Endothelial cell of umbilical vein (primary cell): ENCODE measurements around the gene ARHGAP9. TPM values are rescaled to one million over a fixed set of nuclear protein-coding genes. Genes with fewer than 3 reads are reported as not detected.

Experiments used
- BruUV-seq: library from RNA; stranded (reverse); fragments of 400-500 nt; replicated peaks from 2 replicates; lab custom pipeline; 2021; lab: Mats Ljungman, UMichigan
- CTCF ChIA-PET: fragments of 300-600, 350-600 bp; sonication (Branson Sonifier 250); formaldehyde crosslinking; loops from one replicate; lab custom pipeline; 2021; ENCODE audit warnings: antibody characterized with exemption, inconsistent platforms; lab: Charles Lee
- POLR2A ChIA-PET: fragments of 300-600, 350-600 bp; sonication (Branson Sonifier 250); formaldehyde crosslinking; loops from one replicate; lab custom pipeline; 2021; ENCODE audit warnings: antibody characterized with exemption, inconsistent platforms; lab: Charles Lee
- DNase-seq: peaks from one replicate; pipeline ENCODE4 v3.0.0-alpha.2; 2011; ENCODE audit warnings: low read depth, low spot score
- FAIRE-seq: peaks from 2 replicates; lab custom pipeline; 2011; peaks lifted over from hg19 to GRCh38; lab: Jason Lieb, UNC
- H2AFZ ChIP-seq: 2 replicates; pipeline ENCODE4 v1.6.0; 2012; ENCODE audit warnings: low read depth, low read length, control low read depth, inconsistent platforms
- H3K27ac ChIP-seq: 2 replicates; pipeline ENCODE4 v1.5.1; 2011; ENCODE audit warnings: low read depth, mild to moderate bottlenecking, control low read depth, low read length, moderate library complexity; ENCODE audit not compliant: insufficient read depth
- H3K27me3 ChIP-seq, 2 experiments: 2 replicates each; pipeline versions ENCODE4 v1.6.0 to v1.6.1; 2011; ENCODE audit warnings: low read length in 2 of 2, mixed read lengths in 1 of 2; ENCODE audit not compliant: control insufficient read depth in 2 of 2, insufficient read depth in 2 of 2
- H3K36me3 ChIP-seq, 2 experiments: 2 replicates in 1 of 2; 3 replicates in 1 of 2; pipeline ENCODE4 v1.5.1; 2011; ENCODE audit warnings: low read length in 2 of 2, mild to moderate bottlenecking in 1 of 2, moderate library complexity in 1 of 2; ENCODE audit not compliant: control insufficient read depth in 2 of 2, insufficient read depth in 2 of 2; ENCODE audit errors: extremely low read depth in 1 of 2
- H3K4me1 ChIP-seq: 3 replicates; pipeline ENCODE4 v1.5.1; 2011; ENCODE audit warnings: mild to moderate bottlenecking, low read length; ENCODE audit not compliant: control insufficient read depth, insufficient read depth; ENCODE audit errors: extremely low read depth
- H3K4me2 ChIP-seq: 2 replicates; pipeline ENCODE4 v1.6.1; 2011; ENCODE audit warnings: low read length, control low read depth, mixed read lengths; ENCODE audit not compliant: insufficient read depth
- H3K4me3 ChIP-seq, 3 experiments: fragments of 200-600 bp in 1 of 3; sonication (generic), shearing (Covaris generic) in 1 of 3; replicated peaks in 1 of 3; 2 replicates each; pipeline ENCODE4 v1.5.1; 2011 to 2016; ENCODE audit warnings: control low read depth in 3 of 3, low read length in 3 of 3, mild to moderate bottlenecking in 2 of 3, inconsistent platforms in 1 of 3, low read depth in 1 of 3, moderate library complexity in 1 of 3; ENCODE audit not compliant: insufficient read depth in 1 of 3
- H3K79me2 ChIP-seq: 2 replicates; pipeline ENCODE4 v1.6.0; 2012; ENCODE audit warnings: low read length, inconsistent platforms; ENCODE audit not compliant: control insufficient read depth, insufficient read depth
- H3K9ac ChIP-seq: replicated peaks from 2 replicates; pipeline ENCODE3; 2011; ENCODE audit warnings: low read length, control low read depth; ENCODE audit not compliant: insufficient read depth; ENCODE audit errors: extremely low read depth
- H3K9me1 ChIP-seq: replicated peaks from 3 replicates; pipeline ENCODE4 v1.6.0; 2011; ENCODE audit warnings: mild to moderate bottlenecking, low read length; ENCODE audit not compliant: control insufficient read depth, insufficient read depth; ENCODE audit errors: extremely low read depth
- H3K9me3 ChIP-seq: replicated peaks from 2 replicates; pipeline ENCODE4 v1.5.1; 2012; ENCODE audit warnings: low read length, inconsistent platforms; ENCODE audit not compliant: control insufficient read depth, insufficient read depth
- H4K20me1 ChIP-seq: replicated peaks from 2 replicates; pipeline ENCODE3; 2011; ENCODE audit warnings: mild to moderate bottlenecking, low read length; ENCODE audit not compliant: control insufficient read depth, insufficient read depth; ENCODE audit errors: extremely low read depth
- EZH2 ChIP-seq: IDR thresholded peaks from 2 replicates; pipeline ENCODE4 v1.6.1; 2012; ENCODE audit warnings: borderline replicate concordance, low read depth, mild to moderate bottlenecking, moderate library complexity, low read length, inconsistent platforms; ENCODE audit not compliant: severe bottlenecking
- FOS ChIP-seq: IDR thresholded peaks from 2 replicates; pipeline ENCODE4 v1.6.1; 2011; ENCODE audit warnings: mild to moderate bottlenecking, low read length, moderate library complexity, borderline replicate concordance; ENCODE audit not compliant: insufficient read depth
- GATA2 ChIP-seq: IDR thresholded peaks from 2 replicates; pipeline ENCODE4 v1.7.0; 2011; ENCODE audit warnings: low read depth, mild to moderate bottlenecking, moderate library complexity, mixed read lengths, low read length; ENCODE audit not compliant: insufficient read length, insufficient read depth
- JUN ChIP-seq: IDR thresholded peaks from 2 replicates; pipeline ENCODE4 v1.6.1; 2011; ENCODE audit warnings: borderline replicate concordance, low read depth; ENCODE audit not compliant: insufficient read length, insufficient read depth
- MYC ChIP-seq: IDR thresholded peaks from one replicate; pipeline ENCODE4 v1.6.1; 2011; ENCODE audit warnings: mild to moderate bottlenecking, low read depth, low read length
- POLR2A ChIP-seq: IDR thresholded peaks from 2 replicates; pipeline ENCODE4 v1.6.1; 2012; ENCODE audit warnings: low read depth, mild to moderate bottlenecking, control low read depth, low read length
- POLR2AphosphoS5 ChIP-seq: IDR thresholded peaks from 2 replicates; pipeline ENCODE4 v1.6.1; 2012; ENCODE audit warnings: low read depth, mild to moderate bottlenecking, control low read depth, low read length, moderate library complexity; ENCODE audit not compliant: insufficient read depth
- dilution Hi-C: fragments of 300-500 bp; cut with MboI; formaldehyde crosslinking; loops from one replicate; pipeline ENCODE4 v1.15.0; 2019; ENCODE audit warnings: low sequenced_read_pairs; ENCODE audit not compliant: extremely low pct_ligation_motif_present
- intact Hi-C: fragments of 100-400 bp; cut with micrococcal nuclease; formaldehyde crosslinking; loops from one replicate; pipeline ENCODE4 v1.10.0; 2022
- polyA plus RNA-seq, 4 experiments: library from polyadenylated mRNA; depleted of rRNA in 3 of 4; stranded (reverse) in 3 of 4; unstranded in 1 of 4; fragments of >200 nt; gene quantifications; 2 replicates each; pipeline versions ENCODE4 v1.2.1 to v1.2.3, GENCODE V29; 2011 to 2012; ENCODE audit warnings: missing spikeins in 1 of 4
- total RNA-seq: library from RNA; stranded (reverse); gene quantifications from 2 replicates; pipeline ENCODE4 v1.2.3, GENCODE V29; 2021
- TF ChIP-seq, protein P1 (sequence below), 2 donors: IDR thresholded peaks; 1 replicate in 1 of 2; 2 replicates in 1 of 2; pipeline ENCODE4 v1.5.1; 2011; ENCODE audit warnings: low read length in 2 of 2, mild to moderate bottlenecking in 2 of 2, moderate library complexity in 2 of 2, control low read depth in 1 of 2, inconsistent platforms in 1 of 2, low read depth in 1 of 2; ENCODE audit not compliant: insufficient read depth in 1 of 2; ENCODE audit errors: extremely low read depth in 1 of 2
- TF ChIP-seq, protein P2 (sequence below): IDR thresholded peaks from 2 replicates; pipeline ENCODE4 v1.6.1; 2011; ENCODE audit not compliant: insufficient read depth, insufficient read length

ARHGAP9 gene
- total and polyA plus RNA-seq, 2 donors (not counting 3 experiments of a cell fraction or from before 2014, with no cell fraction given): 0.25 to 0.38 TPM

DNA sequence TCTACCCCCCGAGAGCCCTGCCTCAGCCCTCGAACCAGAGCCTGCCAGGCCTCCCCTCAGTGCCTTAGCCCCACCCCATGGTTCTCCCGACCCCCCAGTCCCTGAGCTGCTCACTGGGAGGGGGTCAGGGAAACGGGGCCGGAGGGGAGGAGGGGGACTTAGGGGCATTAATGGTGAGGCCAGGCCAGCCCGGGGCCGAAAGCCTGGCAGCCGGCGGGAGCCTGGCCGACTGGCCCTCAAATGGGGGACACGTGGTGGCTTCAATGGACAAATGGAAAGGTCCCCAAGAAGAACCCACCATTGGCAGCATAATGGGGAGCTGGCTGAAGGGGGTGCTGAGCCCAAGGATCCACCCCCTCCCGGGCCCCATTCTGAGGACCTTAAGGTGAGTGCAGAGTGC is 48.5 kb upstream of the ARHGAP9 start:
- H3K36me3 ChIP-seq: peaks cover 27 to 55% of the 10 kb centered on the region in 2 experiments
- H3K79me2 ChIP-seq: peaks cover 19% of the 10 kb centered on the region
- no peak overlapping the region for H3K9ac ChIP-seq
- ChIA-PET POLR2A (no interaction called here), CTCF (interaction anchor here (0.9 kb wide), 1 partner anchor 9 kb away, joined by 3 read pairs; no protein-coding TSS in a partner anchor)
- DNase-seq (no peak), FAIRE-seq (no peak)
- no peaks in the 10 kb centered on the region for H3K27me3 ChIP-seq
- no TSS peak for BruUV-seq
- H3K4me2 ChIP-seq: no peak overlapping the region
- dilution Hi-C loops: no loop called here
- H4K20me1 ChIP-seq: no peaks in the 10 kb centered on the region
- H3K4me3 ChIP-seq: no peak overlapping the region
- TF ChIP-seq MYC (no peak), JUN (no peak), GATA2 (no peak)
- TF ChIP-seq, protein P1, sequence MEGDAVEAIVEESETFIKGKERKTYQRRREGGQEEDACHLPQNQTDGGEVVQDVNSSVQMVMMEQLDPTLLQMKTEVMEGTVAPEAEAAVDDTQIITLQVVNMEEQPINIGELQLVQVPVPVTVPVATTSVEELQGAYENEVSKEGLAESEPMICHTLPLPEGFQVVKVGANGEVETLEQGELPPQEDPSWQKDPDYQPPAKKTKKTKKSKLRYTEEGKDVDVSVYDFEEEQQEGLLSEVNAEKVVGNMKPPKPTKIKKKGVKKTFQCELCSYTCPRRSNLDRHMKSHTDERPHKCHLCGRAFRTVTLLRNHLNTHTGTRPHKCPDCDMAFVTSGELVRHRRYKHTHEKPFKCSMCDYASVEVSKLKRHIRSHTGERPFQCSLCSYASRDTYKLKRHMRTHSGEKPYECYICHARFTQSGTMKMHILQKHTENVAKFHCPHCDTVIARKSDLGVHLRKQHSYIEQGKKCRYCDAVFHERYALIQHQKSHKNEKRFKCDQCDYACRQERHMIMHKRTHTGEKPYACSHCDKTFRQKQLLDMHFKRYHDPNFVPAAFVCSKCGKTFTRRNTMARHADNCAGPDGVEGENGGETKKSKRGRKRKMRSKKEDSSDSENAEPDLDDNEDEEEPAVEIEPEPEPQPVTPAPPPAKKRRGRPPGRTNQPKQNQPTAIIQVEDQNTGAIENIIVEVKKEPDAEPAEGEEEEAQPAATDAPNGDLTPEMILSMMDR (IDR thresholded peaks at IDR 0.05; ENCODE audit: extremely low read depth in 1 of 2, insufficient read depth in 1 of 2, low read depth in 1 of 2, low read length in 2 of 2): no peak
- H3K9me3 ChIP-seq: no peaks in the 10 kb centered on the region
- H3K9me1 ChIP-seq: no peaks in the 10 kb centered on the region
- intact Hi-C loops: no loop called here
- no peak overlapping the region for H3K27ac ChIP-seq
- H2AFZ ChIP-seq: no peak overlapping the region
- peaks cover 14% of the 10 kb centered on the region for H3K4me1 ChIP-seq

DNA sequence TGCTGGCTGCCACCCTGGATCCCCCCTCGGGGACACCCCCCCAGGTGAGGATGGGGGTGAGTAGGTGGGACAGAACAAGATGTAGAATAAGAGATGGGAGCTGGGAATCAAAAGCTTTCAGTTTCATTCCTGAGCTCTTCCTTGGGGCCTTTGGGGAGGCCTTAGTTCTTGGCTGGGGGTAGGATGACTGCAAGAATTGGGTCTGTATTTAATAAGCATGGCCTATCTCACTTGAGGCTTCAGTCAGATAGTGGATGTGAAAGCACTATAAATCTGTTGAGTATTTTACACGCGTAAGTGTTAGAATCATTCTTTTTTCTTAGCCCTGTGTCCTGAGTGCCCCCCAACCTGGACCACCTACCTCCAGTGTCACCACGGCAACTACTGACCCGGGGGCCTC is 47.5 kb upstream of the ARHGAP9 start:
- H3K79me2 ChIP-seq: peaks cover 20% of the 10 kb centered on the region
- FAIRE-seq (no peak), DNase-seq (no peak)
- H3K9me3 ChIP-seq: no peaks in the 10 kb centered on the region
- no peak overlapping the region for H3K27ac ChIP-seq
- ChIA-PET CTCF (no interaction called here), POLR2A (no interaction called here)
- H4K20me1 ChIP-seq: no peaks in the 10 kb centered on the region
- H2AFZ ChIP-seq: no peak overlapping the region
- no TSS peak for BruUV-seq
- dilution Hi-C loops: no loop called here
- H3K4me2 ChIP-seq: no peak overlapping the region
- H3K4me1 ChIP-seq: peaks cover 15% of the 10 kb centered on the region
- H3K36me3 ChIP-seq: peaks cover 21 to 46% of the 10 kb centered on the region in 2 experiments
- TF ChIP-seq JUN (no peak), FOS (no peak), POLR2A (no peak), GATA2 (no peak), MYC (no peak), EZH2 (no peak), POLR2AphosphoS5 (no peak)
- TF ChIP-seq, protein P2, sequence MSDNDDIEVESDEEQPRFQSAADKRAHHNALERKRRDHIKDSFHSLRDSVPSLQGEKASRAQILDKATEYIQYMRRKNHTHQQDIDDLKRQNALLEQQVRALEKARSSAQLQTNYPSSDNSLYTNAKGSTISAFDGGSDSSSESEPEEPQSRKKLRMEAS: no peak
- TF ChIP-seq, protein P1 (IDR thresholded peaks at IDR 0.05; ENCODE audit: extremely low read depth in 1 of 2, insufficient read depth in 1 of 2, low read depth in 1 of 2, low read length in 2 of 2): no peak
- H3K9ac ChIP-seq: no peak overlapping the region
- H3K4me3 ChIP-seq: no peak overlapping the region
- no peaks in the 10 kb centered on the region for H3K9me1 ChIP-seq
- H3K27me3 ChIP-seq: no peaks in the 10 kb centered on the region
- intact Hi-C loops: no loop called here
